HG03460 (cell line): ENCODE measurements around the gene MYO9B.
A peak's percentile ranks its signal among the peaks of the same experiment; 100 is the strongest.

Source experiments
- ATAC-seq: cut with Tn5 transposase; IDR thresholded peaks from one replicate; pipeline ENCODE4 v1.9.1; 2021; ENCODE audit not compliant: unreplicated experiment

Gene MYO9B

DNA sequence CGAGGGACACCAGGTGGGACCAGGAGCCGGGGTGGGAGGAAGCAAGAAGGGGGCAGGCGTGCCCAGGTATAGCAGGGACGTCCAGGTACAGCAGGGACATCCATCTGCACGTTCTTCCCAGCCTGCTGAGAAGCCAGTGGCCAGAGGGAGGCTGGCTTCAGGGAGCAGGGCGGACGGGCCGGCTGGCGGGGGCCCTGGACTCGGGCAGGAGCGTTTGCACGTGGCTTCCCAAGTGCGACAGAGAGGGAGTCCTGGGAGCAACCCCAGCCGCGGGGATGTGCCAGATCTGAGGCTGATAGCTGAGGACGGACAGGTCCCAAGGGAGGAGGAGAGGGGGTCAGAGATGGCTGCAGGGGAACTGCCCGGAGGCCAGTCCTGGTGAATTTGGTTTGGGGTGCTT lies 36.7 kb downstream of the MYO9B start:
- ATAC-seq = no peak

GRCh38 chr19:17112700-17113099 lies 37.1 kb downstream of the MYO9B start:
- no peak for ATAC-seq

DNA sequence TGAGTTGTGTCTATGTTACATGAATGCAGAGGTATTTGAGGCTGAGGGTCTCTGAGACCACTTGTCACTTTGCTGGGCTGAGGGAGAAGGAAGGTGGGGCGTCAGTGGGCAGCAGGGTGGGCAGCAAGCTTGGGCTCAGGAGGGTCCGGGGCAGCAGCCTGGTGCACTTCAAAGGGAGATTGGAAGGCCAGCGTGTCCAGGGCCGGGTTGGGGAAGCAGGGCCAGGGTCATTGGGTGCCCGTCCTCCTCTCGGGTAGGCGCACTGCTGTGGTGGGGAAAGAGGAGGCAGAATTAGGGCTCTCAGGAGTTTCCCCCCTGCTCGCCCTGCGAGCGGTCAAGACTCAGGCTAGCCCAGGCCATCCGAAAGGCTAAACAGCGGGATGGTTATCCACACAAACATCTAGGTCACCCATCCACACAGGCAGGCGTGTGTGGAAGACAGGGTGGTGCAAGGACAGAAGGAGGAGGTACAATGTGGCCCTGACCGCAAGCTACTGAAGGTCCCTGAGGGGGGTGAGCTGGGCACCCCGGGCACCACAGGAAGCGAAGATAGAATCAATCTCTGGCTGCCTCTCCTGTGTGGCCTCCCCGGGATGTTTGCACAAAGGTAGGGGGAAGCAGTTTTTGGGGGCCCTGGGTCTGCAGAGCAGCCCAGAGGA lies 37.7 kb downstream of the MYO9B start:
- ATAC-seq = no peak

GRCh38 chr19:17114414-17114831 lies 38.8 kb downstream of the MYO9B start:
- ATAC-seq = no peak

- ATAC-seq = no peak
Observed at GRCh38 chr19:17116996-17117702, 41.6 kb downstream of the MYO9B start.

- no peak for ATAC-seq
Observed at GRCh38 chr19:17118957-17119356, 43.4 kb downstream of the MYO9B start.

- no peak for ATAC-seq
Observed at GRCh38 chr19:17121736-17122293, 46.2 kb downstream of the MYO9B start.

- no peak for ATAC-seq
Observed at GRCh38 chr19:17123041-17123440, 47.5 kb downstream of the MYO9B start.

- ATAC-seq = no peak
Observed at GRCh38 chr19:17124025-17124424, 48.4 kb downstream of the MYO9B start.

GRCh38 chr19:17125062-17125727 lies 49.6 kb downstream of the MYO9B start:
- ATAC-seq = peak; percentile 54

- ATAC-seq = peak; percentile 55
Observed at GRCh38 chr19:17125728-17126677, 50.4 kb downstream of the MYO9B start.

- ATAC-seq = no peak
Observed at GRCh38 chr19:17127671-17128070, 52.1 kb downstream of the MYO9B start.

DNA sequence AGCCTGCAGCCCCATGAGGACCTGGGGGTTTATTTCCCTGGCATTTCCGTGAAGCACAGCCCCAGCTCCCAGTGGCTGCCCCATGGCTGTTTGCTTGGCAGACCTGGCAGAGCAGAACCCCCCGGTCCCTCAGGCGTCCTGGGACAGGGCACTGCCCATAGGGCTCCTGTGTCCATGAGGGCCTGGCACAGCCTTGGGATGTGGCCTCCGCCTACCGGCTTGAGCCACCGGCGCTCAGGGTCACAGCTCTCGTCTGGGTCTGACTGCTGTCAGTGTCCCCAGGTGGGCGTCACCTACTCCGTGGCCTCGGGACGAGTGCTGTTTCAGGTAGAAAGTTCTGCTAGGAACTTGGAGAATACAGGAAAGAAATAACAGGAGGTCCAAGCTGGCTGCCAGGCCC lies 52.8 kb downstream of the MYO9B start:
- no peak for ATAC-seq

DNA sequence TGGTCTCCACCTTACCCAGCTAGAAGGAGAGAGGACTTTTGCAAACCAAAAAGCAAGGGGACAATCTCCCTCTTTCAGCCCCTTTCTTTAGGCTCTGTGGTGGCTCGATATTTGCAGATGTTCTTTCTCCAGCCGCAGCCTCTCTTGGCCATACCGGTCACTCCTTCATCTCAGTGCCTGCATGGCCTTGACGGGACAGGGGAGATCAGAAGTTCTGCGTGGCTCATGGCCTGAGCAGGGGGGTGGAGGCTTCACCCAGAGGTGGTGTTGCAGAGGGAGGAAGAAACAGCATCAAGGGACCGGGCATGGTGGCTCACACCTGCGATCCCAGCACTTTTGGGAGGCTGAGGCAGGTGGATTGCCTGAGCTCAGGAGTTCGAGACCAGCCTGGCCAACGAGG lies 53.2 kb downstream of the MYO9B start:
- ATAC-seq = no peak

- no peak for ATAC-seq
Observed at GRCh38 chr19:17129377-17129776, 53.8 kb downstream of the MYO9B start.

DNA sequence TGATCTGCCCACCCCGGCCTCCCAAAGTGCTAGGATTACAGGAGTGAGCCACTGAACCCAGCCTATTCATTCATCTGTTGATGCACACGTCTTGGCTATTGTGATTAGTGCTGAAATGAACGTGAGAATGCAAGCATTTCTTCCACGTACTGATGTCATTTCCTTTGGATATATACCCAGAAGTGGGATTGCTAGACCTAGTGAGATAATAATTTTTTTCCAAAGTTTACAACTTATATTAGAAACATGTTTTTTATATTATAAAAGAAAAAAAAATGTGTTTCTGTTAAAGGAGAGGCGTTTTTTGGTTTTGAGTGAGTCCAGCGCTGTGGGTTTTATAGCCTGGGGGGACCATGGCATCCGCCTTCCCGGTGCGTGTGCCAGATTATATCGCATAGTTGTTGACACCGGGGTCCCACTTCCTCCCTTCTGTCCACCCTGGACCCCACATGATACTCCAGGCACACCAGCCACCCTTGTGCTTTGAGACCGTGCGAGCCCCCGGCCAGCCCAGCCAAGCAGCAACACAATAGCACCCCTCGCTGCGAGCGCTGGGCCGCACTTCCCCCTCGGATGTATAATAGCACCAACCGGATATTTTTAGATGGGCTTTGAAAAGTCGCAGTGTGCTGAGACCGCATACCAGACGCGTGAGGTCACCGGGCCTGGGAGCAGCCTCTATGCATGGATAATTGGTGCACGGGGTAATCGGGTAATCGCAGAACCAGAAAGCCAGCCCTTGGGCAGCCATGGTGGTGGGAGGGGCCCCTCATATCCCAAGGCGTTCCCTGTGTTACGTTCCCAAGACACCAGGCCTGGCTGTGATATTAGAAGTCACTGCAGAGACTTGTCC lies 59.6 kb downstream of the MYO9B start:
- ATAC-seq = peak; percentile 58

DNA sequence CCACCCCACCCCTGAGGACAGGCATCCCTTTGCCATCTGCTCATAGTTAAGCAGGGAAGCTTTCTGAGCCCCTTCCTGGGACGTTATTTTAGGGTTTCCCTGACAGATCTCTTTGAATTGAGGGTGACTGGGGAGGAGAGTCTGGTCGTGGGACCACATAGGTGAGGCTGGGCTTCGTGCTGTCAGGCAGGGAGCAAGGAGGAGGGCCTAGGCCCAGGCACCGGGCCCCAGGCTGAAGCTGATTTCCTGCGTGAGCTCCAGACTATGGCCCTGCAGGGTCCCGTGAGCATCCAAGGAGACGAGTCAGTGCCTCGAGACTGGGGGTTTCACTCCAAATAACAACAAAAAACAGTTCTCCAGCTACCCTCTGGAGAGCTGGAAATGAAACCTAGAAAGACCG lies 60.4 kb downstream of the MYO9B start:
- ATAC-seq = no peak

DNA sequence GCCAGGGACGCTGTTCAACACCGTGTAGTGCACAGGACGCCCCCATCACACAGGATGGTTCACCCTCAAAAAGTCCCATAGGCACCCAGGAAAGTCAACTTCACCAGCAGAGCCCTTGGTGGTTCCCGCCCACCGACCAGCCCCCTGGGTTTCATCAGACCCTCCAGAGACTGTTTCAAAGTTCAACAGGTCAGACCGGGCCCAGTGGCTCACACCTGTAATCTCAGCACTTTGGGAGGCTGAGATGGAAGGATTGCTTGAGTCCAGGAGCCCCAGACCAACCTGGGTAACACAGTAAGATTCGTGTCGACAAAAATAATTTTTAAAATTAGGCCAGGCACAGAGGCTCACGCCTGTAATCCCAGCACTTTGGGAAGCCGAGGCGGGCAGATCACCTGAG lies 61.0 kb downstream of the MYO9B start:
- no peak for ATAC-seq

GRCh38 chr19:17137417-17137816 lies 61.8 kb downstream of the MYO9B start:
- ATAC-seq = no peak
